GM13977 (cell line): ENCODE data around the gene RMC1.
"Not testable (repeated sequence)": the region's sequence is repeated elsewhere in the genome, so short reads cannot be mapped to it uniquely, and the experiment has no call there.

ENCODE experiments used
- DNase-seq: peaks from one replicate; pipeline ENCODE4 v3.0.0; 2012; ENCODE audit warnings: low spot score
- CTCF ChIP-seq: IDR thresholded peaks from 2 replicates; pipeline ENCODE4 v1.5.1; 2012; ENCODE audit warnings: mild to moderate bottlenecking, control low read depth; ENCODE audit not compliant: insufficient read depth; ENCODE audit errors: extremely low read depth, missing control alignments
- in situ Hi-C: fragments of 300-500 bp; cut with MboI; formaldehyde crosslinking; loops from one replicate; pipeline ENCODE4 v1.12.0; 2022; ENCODE audit warnings: low sequenced_read_pairs, low pct_unique_long_range_greater_than_20kb, mixed read lengths, inconsistent platforms; ENCODE audit not compliant: unreplicated experiment

The RMC1 gene

GRCh38 chr18:23573626-23574431, 70.5 kb downstream of the RMC1 start:
- in situ Hi-C loops, result no loop called here
- no peak for TF ChIP-seq CTCF
- no peak for DNase-seq

- in situ Hi-C loops, result no loop called here
- DNase-seq, result no peak
- no peak for TF ChIP-seq CTCF
These were observed 71.4 kb downstream of the RMC1 start for GRCh38 chr18:23574611-23575308.

GRCh38 chr18:23575309-23575651, 72.0 kb downstream of the RMC1 start:
- DNase-seq, result no peak
- TF ChIP-seq CTCF, result no peak
- in situ Hi-C loops, result no loop called here

GRCh38 chr18:23577521-23577920, 74.2 kb downstream of the RMC1 start:
- in situ Hi-C loops, DNase-seq: not testable (repeated sequence)

- no peak for TF ChIP-seq CTCF
- no peak for DNase-seq
- in situ Hi-C loops, result no loop called here
These were observed 74.9 kb downstream of the RMC1 start for GRCh38 chr18:23578067-23578701.

- no peak for TF ChIP-seq CTCF
- no peak for DNase-seq
- in situ Hi-C loops, result no loop called here
These were observed 75.8 kb downstream of the RMC1 start for GRCh38 chr18:23578891-23579653.
